Natural killer cell (primary cell): ENCODE results near the gene ZAP70. TPM values are rescaled to one million over a fixed set of nuclear protein-coding genes. Genes with fewer than 3 reads are reported as not detected.

Source experiments
- ATAC-seq, 3 donors: fragments of 150-1000 bp in 2 of 3; fragments of 200-7000 bp in 1 of 3; cut with Tn5 transposase; 1 replicate in 1 of 3; 2 replicates in 2 of 3; pipeline ENCODE4 v1.10.0; 2021; ENCODE audit warnings: mild to moderate bottlenecking in 2 of 3, moderate library complexity in 2 of 3
- DNase-seq, 2 donors: peaks; one replicate each; pipeline versions ENCODE4 v3.0.0 to v3.0.0-alpha.2; 2013 to 2021; ENCODE audit warnings: mixed read lengths in 1 of 2
- H3K27ac ChIP-seq: one replicate; pipeline ENCODE4 v1.5.1; 2013; ENCODE audit warnings: mild to moderate bottlenecking, low read length
- H3K27me3 ChIP-seq: one replicate; pipeline ENCODE4 v1.6.1; 2013; ENCODE audit warnings: low read length; ENCODE audit not compliant: control insufficient read depth, insufficient read depth
- H3K36me3 ChIP-seq: one replicate; pipeline ENCODE4 v1.6.1; 2013; ENCODE audit warnings: low read length; ENCODE audit not compliant: control insufficient read depth, insufficient read depth
- H3K4me1 ChIP-seq: one replicate; pipeline ENCODE4 v1.6.1; 2013; ENCODE audit warnings: low read length; ENCODE audit not compliant: control insufficient read depth, insufficient read depth
- H3K4me3 ChIP-seq: one replicate; pipeline ENCODE4 v1.5.1; 2013; ENCODE audit warnings: low read length
- H3K9me3 ChIP-seq: one replicate; pipeline ENCODE4 v1.6.1; 2013; ENCODE audit warnings: low read length; ENCODE audit not compliant: control insufficient read depth, insufficient read depth
- H3K27ac Mint-ChIP-seq, 2 donors: one replicate each; pipeline ENCODE4 v1.8.0; 2022; ENCODE audit warnings: mild to moderate bottlenecking in 2 of 2, mixed read lengths in 2 of 2, moderate library complexity in 1 of 2
- H3K27me3 Mint-ChIP-seq, 2 donors: one replicate each; pipeline ENCODE4 v1.8.0; 2022; ENCODE audit warnings: low read depth in 2 of 2, mixed read lengths in 2 of 2
- H3K36me3 Mint-ChIP-seq: one replicate; pipeline ENCODE4 v1.8.0; 2022; ENCODE audit warnings: mixed read lengths
- H3K4me1 Mint-ChIP-seq, 2 donors: one replicate each; pipeline ENCODE4 v1.8.0; 2022; ENCODE audit warnings: mixed read lengths in 2 of 2
- H3K4me3 Mint-ChIP-seq: one replicate; pipeline ENCODE4 v1.8.0; 2022; ENCODE audit warnings: mild to moderate bottlenecking, moderate library complexity, mixed read lengths
- H3K9me3 Mint-ChIP-seq, 2 donors: one replicate each; pipeline ENCODE4 v1.8.0; 2022; ENCODE audit warnings: mixed read lengths in 2 of 2
- WGBS: methylation state at CpG from one replicate; pipeline ENCODE4 v1.1.7; 2013; ENCODE audit warnings: missing lambda C conversion rate; ENCODE audit not compliant: insufficient coverage; 5-methylcytosine and 5-hydroxymethylcytosine counted together
- intact Hi-C: fragments of 100-400 bp; cut with micrococcal nuclease; formaldehyde crosslinking; loops from one replicate; pipeline ENCODE4 v1.14.2; 2022
- total RNA-seq, 4 donors: library from RNA; stranded (reverse); fragments of 120-200 nt in 1 of 4; gene quantifications; one replicate each; pipeline versions ENCODE4 v1.2.3 to v1.2.4, GENCODE V29; 2013 to 2022
- TF ChIP-seq, protein P1 (sequence below): fragments of 200-600 bp; IDR thresholded peaks from one replicate; pipeline ENCODE4 v1.8.0; 2022; ENCODE audit warnings: antibody characterized with exemption

Gene ZAP70
- total RNA-seq, 3 donors from 2014 or later (not counting 1 experiment from before 2014, with no cell fraction given): 883 to 1,008 (median 954) TPM

DNA sequence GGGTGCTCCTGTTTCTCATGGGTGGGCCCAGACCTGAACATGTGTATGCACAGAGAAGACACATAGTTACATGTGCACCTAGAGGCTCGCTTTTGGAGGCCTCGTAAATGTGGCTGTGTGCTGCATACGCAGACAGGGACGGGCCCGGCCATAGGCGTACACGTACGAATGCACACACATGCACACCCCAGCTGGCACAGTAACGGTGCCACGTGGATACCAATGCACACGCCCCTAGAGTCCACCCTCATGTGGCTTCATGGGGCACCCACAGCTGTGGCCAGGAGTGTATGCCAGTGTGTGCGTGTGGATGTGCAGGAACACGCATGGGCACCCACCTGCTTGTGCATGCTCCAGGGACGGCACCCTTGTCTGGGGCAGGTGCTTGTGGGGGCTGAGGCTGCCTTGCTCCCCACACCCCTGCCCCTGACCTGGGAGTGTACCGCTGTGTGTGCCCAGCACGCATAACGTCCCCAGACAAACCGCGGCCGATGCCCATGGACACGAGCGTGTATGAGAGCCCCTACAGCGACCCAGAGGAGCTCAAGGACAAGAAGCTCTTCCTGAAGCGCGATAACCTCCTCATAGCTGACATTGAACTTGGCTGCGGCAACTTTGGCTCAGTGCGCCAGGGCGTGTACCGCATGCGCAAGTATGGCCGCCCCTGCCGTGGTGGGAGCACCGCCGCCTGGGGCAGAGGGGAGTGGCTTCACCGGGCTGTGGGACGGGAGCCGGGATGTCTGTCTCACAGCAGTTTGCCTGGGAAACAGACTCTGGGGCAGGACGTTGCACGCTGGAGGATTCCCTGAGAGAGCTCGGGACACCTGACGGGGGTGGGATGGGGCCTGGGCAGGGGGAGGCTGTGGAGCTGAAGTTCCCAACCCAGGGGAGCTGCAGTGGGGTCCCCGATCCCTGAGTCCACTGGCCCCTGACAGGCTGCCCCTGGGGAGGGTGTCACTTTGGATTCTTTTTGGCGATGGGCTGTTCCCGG is 21.0 kb downstream of the ZAP70 start:
- Histone ChIP-seq H3K36me3 (peaks cover 88% of the 10 kb centered on the region), H3K27me3 (no peaks in the 10 kb centered on the region), H3K27ac (no peak overlapping the region), H3K4me3 (no peak overlapping the region), H3K4me1 (peaks cover 66% of the 10 kb centered on the region), H3K9me3 (peaks cover 6% of the 10 kb centered on the region)
- DNase-seq (peak in 1 of 2 donors; percentile 13), ATAC-seq (no peak)
- peak overlapping the region in 1 of 2 donors; percentile 79 for H3K27ac Mint-ChIP-seq
- no peaks in the 10 kb centered on the region for H3K27me3 Mint-ChIP-seq
- no peaks in the 10 kb centered on the region for H3K9me3 Mint-ChIP-seq
- WGBS: 96% methylated on average over 44 of the region's 44 CpGs
- H3K4me3 Mint-ChIP-seq: no peak overlapping the region
- H3K36me3 Mint-ChIP-seq: peaks cover 8% of the 10 kb centered on the region
- intact Hi-C loops: no loop called here
- TF ChIP-seq, protein P1, sequence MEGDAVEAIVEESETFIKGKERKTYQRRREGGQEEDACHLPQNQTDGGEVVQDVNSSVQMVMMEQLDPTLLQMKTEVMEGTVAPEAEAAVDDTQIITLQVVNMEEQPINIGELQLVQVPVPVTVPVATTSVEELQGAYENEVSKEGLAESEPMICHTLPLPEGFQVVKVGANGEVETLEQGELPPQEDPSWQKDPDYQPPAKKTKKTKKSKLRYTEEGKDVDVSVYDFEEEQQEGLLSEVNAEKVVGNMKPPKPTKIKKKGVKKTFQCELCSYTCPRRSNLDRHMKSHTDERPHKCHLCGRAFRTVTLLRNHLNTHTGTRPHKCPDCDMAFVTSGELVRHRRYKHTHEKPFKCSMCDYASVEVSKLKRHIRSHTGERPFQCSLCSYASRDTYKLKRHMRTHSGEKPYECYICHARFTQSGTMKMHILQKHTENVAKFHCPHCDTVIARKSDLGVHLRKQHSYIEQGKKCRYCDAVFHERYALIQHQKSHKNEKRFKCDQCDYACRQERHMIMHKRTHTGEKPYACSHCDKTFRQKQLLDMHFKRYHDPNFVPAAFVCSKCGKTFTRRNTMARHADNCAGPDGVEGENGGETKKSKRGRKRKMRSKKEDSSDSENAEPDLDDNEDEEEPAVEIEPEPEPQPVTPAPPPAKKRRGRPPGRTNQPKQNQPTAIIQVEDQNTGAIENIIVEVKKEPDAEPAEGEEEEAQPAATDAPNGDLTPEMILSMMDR: no peak
- H3K4me1 Mint-ChIP-seq: peaks cover 49 to 68% of the 10 kb centered on the region in 2 donors

DNA sequence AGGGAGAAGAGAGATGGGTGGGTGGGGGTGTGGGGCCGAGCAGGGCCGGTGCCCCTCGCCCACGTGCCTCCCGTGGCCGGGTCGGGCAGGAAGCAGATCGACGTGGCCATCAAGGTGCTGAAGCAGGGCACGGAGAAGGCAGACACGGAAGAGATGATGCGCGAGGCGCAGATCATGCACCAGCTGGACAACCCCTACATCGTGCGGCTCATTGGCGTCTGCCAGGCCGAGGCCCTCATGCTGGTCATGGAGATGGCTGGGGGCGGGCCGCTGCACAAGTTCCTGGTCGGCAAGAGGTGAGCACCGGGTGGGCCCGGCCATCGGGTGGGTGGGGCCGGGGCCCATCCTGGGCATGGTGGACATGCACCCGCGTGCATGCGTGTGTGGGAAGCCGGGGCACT is 21.8 kb downstream of the ZAP70 start:
- WGBS: 95% methylated on average over 29 of the region's 29 CpGs
- H3K27ac Mint-ChIP-seq: no peak overlapping the region
- ATAC-seq (no peak), DNase-seq (no peak)
- H3K4me1 Mint-ChIP-seq: peaks cover 42 to 68% of the 10 kb centered on the region in 2 donors
- peaks cover 8% of the 10 kb centered on the region for H3K36me3 Mint-ChIP-seq
- H3K4me3 Mint-ChIP-seq: no peak overlapping the region
- H3K4me3 ChIP-seq: no peak overlapping the region
- no peaks in the 10 kb centered on the region for H3K27me3 ChIP-seq
- intact Hi-C loops: no loop called here
- no peaks in the 10 kb centered on the region for H3K9me3 Mint-ChIP-seq
- TF ChIP-seq, protein P1: no peak
- H3K27me3 Mint-ChIP-seq: no peaks in the 10 kb centered on the region
- H3K4me1 ChIP-seq: peaks cover 69% of the 10 kb centered on the region
- peaks cover 89% of the 10 kb centered on the region for H3K36me3 ChIP-seq
- H3K27ac ChIP-seq: no peak overlapping the region
- peaks cover 3% of the 10 kb centered on the region for H3K9me3 ChIP-seq

DNA sequence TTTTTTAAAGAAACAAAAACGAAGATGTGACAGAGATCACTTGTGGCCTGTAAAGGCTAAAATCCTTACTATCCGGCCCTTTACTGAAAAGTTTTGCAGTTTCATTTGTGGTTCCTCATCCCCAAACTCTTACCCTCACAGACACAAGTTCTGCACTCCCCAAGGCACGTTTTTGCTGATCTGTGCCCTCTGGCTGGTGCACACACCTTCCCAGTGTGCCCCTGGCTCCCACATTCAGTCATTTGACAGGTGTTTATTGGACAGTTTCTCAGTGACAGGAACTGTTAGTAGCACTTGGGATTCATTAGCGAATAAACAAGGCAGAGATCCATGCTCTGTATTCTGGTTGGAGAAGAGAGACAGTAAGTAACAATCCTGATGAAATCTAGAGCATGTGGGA is 22.8 kb downstream of the ZAP70 start:
- intact Hi-C loops: no loop called here
- H3K36me3 ChIP-seq: peaks cover 87% of the 10 kb centered on the region
- Mint-ChIP-seq H3K4me1 (peaks cover 46 to 68% of the 10 kb centered on the region in 2 donors), H3K4me3 (peak overlapping the region; percentile 29), H3K27me3 (no peaks in the 10 kb centered on the region), H3K27ac (peak overlapping the region; percentile 34 to 78), H3K9me3 (no peaks in the 10 kb centered on the region), H3K36me3 (peaks cover 8% of the 10 kb centered on the region)
- 76% methylated on average over 4 of the region's 4 CpGs for WGBS
- peaks cover 68% of the 10 kb centered on the region for H3K4me1 ChIP-seq
- H3K27me3 ChIP-seq: no peaks in the 10 kb centered on the region
- TF ChIP-seq, protein P1: no peak
- no peak overlapping the region for H3K27ac ChIP-seq
- H3K9me3 ChIP-seq: no peaks in the 10 kb centered on the region
- ATAC-seq (no peak), DNase-seq (no peak)
- no peak overlapping the region for H3K4me3 ChIP-seq
